Panc1 (cell line): ENCODE measurements around the gene RPS14.

Source experiments
- SIN3A ChIP-seq: IDR thresholded peaks from 2 replicates; pipeline ENCODE4 v1.6.1; 2012; ENCODE audit warnings: low read depth, mild to moderate bottlenecking, low read length, moderate library complexity, borderline replicate concordance; ENCODE audit not compliant: insufficient read depth
- TF ChIP-seq, protein P1 (sequence below): fragments of 450-650 bp; IDR thresholded peaks from 2 replicates; pipeline ENCODE4 v1.5.1; 2017; ENCODE audit warnings: mild to moderate bottlenecking

DNA sequence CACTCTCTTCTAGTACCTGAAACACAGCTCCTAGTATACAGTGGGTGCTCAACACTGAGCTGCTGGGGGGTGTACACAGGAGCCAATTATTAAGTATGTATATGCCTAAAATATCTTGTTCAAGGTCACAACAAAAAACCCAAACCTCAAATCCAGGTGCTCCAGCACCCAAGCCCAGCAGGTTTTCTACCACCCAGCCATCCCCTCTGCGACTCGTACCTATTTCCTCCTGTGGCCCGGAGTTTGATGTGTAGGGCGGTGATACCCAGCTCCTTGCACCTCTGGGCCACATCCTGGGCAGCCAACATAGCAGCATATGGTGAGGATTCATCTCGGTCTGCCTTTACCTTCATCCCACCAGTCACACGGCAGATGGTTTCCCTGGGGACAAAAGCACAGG lies 3.0 kb downstream of the RPS14 start:
- TF ChIP-seq, protein P1, sequence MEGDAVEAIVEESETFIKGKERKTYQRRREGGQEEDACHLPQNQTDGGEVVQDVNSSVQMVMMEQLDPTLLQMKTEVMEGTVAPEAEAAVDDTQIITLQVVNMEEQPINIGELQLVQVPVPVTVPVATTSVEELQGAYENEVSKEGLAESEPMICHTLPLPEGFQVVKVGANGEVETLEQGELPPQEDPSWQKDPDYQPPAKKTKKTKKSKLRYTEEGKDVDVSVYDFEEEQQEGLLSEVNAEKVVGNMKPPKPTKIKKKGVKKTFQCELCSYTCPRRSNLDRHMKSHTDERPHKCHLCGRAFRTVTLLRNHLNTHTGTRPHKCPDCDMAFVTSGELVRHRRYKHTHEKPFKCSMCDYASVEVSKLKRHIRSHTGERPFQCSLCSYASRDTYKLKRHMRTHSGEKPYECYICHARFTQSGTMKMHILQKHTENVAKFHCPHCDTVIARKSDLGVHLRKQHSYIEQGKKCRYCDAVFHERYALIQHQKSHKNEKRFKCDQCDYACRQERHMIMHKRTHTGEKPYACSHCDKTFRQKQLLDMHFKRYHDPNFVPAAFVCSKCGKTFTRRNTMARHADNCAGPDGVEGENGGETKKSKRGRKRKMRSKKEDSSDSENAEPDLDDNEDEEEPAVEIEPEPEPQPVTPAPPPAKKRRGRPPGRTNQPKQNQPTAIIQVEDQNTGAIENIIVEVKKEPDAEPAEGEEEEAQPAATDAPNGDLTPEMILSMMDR: no peak
- no peak for TF ChIP-seq SIN3A
